ENCODE results near the gene NXPH4.

NXPH4 gene

DNA sequence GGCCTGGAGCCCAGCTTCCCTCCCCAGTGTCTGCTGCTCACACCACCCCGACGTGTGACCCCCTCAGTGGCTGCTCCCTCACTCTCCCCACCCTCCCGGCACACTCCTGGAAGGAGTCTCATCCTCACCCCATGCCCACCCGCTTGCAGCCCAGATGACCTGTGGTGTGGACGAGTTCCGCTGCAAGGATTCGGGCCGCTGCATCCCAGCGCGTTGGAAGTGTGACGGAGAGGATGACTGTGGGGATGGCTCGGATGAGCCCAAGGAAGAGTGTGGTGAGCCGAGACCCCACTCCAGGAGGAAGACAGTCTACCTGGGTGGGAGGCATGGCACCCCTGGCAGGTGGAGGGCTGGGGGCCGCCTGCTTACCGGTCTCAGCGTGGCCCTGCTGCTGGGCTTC lies 15.0 kb upstream of the NXPH4 start:
- in situ Hi-C loops (cut with MboI; ENCODE audit: low sequenced_read_pairs) = no loop called here

DNA sequence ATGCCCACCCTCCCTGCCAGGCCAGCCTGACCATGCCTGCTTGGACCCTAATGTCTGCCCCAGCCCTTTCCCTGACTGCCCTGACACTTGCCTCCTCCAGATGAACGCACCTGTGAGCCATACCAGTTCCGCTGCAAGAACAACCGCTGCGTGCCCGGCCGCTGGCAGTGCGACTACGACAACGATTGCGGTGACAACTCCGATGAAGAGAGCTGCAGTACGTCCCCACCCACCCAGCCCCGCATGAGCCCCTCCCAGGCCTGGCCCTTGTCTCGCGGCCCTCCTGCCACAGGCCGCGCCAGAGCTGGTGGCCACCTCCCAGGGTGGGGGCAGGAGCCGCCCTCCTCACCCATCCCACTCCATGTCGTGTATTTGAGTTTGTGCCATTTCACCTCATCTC lies 14.3 kb upstream of the NXPH4 start:
- in situ Hi-C loops (cut with MboI; ENCODE audit: low sequenced_read_pairs) = no loop called here

DNA sequence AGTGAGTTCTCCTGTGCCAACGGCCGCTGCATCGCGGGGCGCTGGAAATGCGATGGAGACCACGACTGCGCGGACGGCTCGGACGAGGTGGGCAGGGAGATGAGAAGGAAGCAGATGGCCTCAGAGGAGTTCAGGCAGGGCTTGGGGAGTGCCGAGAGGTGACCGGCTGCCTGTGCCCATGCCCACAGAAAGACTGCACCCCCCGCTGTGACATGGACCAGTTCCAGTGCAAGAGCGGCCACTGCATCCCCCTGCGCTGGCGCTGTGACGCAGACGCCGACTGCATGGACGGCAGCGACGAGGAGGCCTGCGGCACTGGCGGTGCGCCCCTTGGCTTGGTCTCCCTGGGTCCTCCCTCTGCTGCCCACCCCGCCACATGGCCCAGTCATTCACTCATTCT lies 13.4 kb upstream of the NXPH4 start:
- in situ Hi-C loops (cut with MboI; ENCODE audit: low sequenced_read_pairs) = no loop called here

DNA sequence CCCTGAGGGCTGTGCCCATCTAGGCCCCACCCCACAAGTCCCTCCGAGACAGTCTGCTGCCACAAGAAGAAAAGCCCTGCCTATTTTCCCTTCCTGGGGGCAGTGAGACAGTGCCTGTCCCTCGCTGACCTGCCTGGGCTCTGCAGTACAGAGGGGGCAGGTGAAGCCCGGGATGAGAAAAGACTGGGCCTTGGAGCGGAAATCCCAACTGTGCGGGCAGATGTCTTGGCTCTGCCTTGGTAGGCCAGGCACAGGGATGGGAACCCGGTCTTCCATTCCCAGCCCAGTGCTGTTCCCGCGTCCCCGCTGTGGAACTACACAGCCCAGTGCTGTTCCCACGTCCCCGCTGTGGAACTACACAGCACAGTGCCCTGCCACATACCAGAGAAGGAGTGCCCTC lies 12.8 kb upstream of the NXPH4 start:
- in situ Hi-C loops (cut with MboI; ENCODE audit: low sequenced_read_pairs) = no loop called here

DNA sequence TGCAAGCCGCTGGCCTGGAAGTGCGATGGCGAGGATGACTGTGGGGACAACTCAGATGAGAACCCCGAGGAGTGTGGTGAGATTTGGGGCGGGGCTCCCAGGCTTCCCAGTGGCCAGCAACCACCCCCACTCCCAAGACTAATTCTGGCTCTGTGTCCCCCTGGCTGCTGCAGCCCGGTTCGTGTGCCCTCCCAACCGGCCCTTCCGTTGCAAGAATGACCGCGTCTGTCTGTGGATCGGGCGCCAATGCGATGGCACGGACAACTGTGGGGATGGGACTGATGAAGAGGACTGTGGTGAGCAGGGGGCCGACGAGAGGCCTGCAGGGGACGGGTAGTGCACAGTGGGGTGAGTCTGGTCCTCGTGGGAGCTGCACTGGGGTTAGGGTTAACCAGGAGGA lies 12.1 kb upstream of the NXPH4 start:
- in situ Hi-C loops (cut with MboI; ENCODE audit: low sequenced_read_pairs) = no loop called here

DNA sequence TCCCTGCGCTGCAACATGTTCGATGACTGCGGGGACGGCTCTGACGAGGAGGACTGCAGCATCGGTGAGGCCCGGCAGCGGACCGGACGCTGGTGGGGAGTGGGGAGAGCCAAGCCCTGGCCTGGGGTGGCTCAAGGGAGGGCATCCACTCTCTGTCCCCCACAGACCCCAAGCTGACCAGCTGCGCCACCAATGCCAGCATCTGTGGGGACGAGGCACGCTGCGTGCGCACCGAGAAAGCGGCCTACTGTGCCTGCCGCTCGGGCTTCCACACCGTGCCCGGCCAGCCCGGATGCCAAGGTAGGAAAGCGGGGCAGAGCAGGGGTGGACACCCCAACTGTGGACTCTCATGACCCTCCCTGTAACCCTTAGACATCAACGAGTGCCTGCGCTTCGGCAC lies 11.4 kb upstream of the NXPH4 start:
- in situ Hi-C loops (cut with MboI; ENCODE audit: low sequenced_read_pairs) = no loop called here

DNA sequence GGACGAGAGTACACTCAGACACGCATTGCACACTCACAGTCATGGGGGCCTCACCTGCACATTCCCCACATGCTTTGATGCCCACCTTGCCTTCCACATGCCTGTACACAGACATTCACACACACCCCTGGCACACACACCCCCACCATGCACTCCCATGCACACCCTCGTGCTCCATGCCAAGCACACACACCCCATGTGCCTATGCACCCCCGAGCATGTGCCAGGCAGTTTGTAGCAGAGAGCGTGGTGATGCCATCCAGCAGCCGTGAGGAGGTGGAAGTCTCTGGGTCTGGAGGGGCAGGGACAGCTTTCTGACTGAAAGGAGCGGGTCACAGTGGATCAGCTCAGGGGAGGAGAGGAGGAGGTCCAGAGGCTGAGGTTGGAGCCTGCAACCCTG lies 10.7 kb upstream of the NXPH4 start:
- in situ Hi-C loops (cut with MboI; ENCODE audit: low sequenced_read_pairs) = no loop called here

DNA sequence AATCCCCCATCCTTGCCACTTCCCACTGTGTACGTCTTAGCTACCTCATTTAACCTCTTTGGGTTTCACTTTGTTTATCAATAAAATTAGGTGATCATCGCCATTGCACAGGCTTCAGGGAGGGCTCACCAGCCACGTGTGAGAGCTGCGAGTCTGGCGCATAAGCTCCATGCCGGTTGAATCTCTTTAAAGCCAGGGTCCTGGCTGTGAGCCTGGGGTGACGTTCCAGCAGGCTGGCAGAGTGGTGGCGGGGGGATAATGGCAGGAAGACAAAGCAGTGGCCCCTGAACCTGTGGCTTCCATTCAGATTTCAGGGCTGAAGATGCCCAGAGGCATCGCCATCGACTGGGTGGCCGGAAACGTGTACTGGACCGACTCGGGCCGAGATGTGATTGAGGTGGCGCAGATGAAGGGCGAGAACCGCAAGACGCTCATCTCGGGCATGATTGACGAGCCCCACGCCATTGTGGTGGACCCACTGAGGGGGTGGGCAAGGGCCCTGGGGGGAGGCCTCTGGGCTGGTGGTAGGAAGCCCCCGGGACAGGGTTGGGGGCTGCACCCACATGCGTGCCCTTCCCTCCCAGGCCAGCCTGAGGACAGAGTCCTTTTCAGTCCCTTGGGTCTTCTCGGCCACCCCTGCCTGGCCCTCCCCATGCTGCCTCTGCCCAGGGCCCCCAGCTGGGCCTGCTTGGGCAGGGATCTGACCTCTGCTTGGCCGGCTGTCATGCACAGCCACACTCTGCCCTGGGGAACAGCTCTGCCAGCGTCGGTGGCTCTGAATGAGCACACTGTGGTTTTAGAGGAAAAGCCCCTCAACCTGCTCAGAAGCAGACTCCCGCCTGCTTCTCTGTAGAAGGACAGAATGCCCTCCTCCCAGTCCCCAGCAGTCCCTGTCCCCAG lies 8.6 kb upstream of the NXPH4 start:
- in situ Hi-C loops (cut with MboI; ENCODE audit: low sequenced_read_pairs) = no loop called here

DNA sequence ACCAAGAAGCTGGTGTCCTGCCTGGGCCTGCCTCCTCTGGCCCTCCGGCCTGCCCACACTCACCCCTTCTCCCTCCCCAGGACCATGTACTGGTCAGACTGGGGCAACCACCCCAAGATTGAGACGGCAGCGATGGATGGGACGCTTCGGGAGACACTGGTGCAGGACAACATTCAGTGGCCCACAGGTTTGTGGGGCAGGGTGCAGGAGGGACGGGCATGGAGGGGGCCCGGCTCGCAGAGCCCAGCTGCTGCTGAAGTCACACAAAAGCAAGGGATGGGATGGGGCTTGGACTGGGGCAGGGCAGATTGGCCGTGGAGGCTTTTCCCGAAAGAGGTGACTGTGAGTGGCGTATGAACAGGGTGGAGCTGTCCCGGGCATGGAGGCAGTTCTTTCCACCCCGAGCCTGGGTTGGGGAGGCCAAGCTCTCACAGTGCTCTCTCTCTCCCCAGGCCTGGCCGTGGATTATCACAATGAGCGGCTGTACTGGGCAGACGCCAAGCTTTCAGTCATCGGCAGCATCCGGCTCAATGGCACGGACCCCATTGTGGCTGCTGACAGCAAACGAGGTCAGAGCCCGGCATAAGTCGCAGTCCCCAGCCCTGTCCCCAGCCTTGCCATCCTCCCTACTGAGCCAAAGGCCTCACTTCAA lies 7.8 kb upstream of the NXPH4 start:
- in situ Hi-C loops (cut with MboI; ENCODE audit: low sequenced_read_pairs) = no loop called here

DNA sequence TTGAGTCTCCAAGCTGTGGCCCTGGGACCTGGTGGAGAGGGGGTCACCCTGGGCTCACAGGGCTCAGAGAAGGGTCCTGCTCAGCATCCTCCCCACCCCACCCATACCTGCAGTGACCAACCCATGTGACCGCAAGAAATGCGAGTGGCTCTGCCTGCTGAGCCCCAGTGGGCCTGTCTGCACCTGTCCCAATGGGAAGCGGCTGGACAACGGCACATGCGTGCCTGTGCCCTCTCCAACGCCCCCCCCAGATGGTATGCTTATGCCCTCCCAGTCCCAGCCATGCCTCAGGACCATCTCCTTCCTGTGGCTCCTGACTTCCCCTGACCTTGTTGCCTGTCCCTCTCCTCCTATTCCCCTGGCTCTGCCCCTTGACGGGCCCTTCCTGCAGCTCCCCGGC lies 6.7 kb upstream of the NXPH4 start:
- in situ Hi-C loops (cut with MboI; ENCODE audit: low sequenced_read_pairs) = no loop called here

DNA sequence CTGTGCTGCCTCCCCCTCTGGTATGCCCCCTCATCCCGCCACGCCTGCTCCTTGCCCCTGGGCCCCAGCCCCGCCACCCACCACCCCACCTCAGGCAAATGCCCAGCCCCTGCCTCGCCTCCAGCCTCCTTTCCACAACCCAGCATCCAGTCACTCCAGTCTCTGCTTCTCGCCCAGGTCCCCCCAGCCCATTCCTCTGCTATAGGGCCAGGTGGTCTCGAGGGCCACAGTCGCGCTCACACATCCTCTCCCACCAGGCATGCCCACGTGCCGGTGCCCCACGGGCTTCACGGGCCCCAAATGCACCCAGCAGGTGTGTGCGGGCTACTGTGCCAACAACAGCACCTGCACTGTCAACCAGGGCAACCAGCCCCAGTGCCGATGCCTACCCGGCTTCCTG lies 6.1 kb upstream of the NXPH4 start:
- in situ Hi-C loops (cut with MboI; ENCODE audit: low sequenced_read_pairs) = no loop called here

DNA sequence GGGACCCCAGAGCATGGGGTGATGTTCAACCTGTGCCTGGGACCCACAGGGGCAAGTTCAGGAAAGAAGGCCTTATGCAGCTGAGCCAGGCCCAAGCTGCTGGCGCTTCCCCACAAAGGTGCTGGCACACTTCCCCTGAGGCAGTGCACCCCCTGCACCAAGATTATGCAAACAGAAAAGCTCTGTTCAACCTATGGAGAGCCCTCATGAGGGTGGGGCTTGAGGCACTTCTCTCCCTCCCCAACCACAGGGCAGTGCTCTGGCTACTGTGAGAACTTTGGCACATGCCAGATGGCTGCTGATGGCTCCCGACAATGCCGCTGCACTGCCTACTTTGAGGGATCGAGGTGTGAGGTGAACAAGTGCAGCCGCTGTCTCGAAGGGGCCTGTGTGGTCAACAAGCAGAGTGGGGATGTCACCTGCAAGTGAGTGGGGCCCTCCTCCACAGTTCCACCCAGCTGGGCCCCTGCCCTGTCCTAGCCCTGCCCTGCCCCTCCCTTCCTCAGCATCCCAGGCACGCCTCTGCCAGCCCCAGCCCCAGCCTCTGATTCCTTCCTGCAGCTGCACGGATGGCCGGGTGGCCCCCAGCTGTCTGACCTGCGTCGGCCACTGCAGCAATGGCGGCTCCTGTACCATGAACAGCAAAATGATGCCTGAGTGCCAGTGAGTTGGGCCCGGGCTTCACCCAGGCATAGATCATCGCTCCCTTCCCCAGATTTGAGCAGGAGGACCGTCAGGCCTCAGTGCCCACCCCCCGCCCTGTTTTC lies 5.5 kb upstream of the NXPH4 start:
- in situ Hi-C loops (cut with MboI; ENCODE audit: low sequenced_read_pairs) = no loop called here

DNA sequence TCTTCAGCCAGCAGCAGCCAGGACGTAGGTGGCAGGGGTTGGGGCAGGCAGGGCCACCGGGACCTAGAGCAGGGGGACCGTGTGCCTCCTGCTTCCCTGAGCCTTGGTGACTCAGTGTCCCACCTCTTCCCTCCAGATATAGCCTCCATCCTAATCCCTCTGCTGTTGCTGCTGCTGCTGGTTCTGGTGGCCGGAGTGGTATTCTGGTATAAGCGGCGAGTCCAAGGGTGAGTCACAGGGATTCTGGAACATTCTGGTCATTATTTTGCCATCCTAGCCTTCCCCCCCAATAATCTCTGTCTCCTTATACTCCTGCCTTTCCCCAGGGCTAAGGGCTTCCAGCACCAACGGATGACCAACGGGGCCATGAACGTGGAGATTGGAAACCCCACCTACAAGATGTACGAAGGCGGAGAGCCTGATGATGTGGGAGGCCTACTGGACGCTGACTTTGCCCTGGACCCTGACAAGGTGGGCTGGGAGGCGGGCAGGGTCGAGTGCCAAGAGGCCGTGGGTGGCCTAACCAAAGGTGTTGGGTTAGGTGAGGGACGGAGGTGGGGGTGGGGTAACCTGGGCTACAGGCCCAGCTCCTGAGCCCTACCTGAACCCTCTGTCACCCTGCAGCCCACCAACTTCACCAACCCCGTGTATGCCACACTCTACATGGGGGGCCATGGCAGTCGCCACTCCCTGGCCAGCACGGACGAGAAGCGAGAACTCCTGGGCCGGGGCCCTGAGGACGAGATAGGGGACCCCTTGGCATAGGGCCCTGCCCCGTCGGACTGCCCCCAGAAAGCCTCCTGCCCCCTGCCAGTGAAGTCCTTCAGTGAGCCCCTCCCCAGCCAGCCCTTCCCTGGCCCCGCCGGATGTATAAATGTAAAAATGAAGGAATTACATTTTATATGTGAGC lies 4.5 kb upstream of the NXPH4 start:
- in situ Hi-C loops (cut with MboI; ENCODE audit: low sequenced_read_pairs) = no loop called here

DNA sequence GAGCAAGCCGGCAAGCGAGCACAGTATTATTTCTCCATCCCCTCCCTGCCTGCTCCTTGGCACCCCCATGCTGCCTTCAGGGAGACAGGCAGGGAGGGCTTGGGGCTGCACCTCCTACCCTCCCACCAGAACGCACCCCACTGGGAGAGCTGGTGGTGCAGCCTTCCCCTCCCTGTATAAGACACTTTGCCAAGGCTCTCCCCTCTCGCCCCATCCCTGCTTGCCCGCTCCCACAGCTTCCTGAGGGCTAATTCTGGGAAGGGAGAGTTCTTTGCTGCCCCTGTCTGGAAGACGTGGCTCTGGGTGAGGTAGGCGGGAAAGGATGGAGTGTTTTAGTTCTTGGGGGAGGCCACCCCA lies 3.9 kb upstream of the NXPH4 start:
- in situ Hi-C loops (cut with MboI; ENCODE audit: low sequenced_read_pairs) = no loop called here

DNA sequence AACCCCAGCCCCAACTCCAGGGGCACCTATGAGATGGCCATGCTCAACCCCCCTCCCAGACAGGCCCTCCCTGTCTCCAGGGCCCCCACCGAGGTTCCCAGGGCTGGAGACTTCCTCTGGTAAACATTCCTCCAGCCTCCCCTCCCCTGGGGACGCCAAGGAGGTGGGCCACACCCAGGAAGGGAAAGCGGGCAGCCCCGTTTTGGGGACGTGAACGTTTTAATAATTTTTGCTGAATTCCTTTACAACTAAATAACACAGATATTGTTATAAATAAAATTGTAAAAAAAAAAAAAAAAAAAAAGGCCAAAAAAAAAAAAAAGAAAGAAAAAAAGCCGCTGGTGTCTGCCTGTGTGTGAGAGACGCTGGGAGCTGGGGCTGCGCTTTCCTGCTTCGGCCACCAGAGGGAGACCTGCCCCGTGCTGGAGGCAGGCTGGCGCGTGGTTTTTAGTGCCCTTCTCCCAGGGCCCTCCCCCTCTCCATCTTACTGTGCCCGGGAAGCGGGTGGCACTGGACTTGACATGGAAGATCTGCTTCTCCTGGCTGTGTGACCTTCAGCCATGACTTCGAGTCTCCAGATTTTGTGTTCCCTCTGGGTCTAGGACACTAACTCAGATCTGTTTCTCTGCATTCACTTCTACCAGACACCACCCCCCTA lies 3.4 kb upstream of the NXPH4 start:
- in situ Hi-C loops (cut with MboI; ENCODE audit: low sequenced_read_pairs) = no loop called here

DNA sequence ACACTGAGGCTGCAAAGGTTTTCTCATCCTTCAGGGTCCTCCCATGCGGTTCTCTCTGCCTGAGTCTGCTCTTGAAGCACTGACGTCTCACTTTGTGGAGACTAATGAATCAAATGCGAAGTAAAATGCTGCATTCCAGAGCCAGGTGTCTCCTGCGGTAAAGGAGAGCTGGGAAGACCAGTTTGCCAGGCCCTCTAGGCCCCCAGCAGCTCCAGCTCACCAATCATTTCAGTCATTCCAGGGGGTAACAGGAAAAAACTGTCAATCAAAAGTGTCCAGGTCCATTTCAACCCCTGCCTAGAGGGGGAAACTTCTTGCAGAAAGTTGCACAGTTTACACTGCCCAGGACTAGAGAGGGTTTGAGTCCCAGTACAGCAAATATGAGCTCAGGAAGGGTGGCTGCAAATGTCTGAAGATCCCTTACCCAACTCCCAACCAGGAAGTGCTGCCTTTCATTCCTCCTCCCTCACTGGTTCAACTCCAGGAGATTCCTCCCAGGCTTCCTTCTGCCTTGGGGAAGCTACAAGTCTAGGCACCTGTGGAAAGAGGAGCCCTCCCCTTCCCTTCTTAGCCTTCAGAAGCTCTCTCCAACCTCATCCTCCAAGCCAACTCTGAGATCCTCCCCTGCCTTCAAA lies 2.7 kb upstream of the NXPH4 start:
- in situ Hi-C loops (cut with MboI; ENCODE audit: low sequenced_read_pairs) = no loop called here

DNA sequence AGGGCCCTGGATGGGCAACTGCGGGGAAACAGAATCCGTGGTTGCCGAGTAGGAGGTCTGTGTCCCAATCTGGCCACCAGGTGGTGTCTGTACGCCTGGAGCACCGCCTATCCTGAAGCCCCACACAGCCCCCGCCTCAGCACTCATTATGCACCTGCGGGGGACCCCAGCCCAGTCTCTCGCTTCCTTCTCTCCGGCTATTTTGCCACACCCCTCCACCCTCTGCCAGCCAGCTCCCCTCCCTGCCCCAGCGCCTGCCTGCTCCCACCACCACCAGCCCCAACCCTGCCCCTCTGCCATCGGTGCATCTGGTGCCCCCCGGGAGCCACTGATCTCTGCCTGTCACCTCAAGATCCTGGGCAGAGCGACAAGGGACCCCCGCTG lies 2.2 kb upstream of the NXPH4 start:
- in situ Hi-C loops (cut with MboI; ENCODE audit: low sequenced_read_pairs) = no loop called here

DNA sequence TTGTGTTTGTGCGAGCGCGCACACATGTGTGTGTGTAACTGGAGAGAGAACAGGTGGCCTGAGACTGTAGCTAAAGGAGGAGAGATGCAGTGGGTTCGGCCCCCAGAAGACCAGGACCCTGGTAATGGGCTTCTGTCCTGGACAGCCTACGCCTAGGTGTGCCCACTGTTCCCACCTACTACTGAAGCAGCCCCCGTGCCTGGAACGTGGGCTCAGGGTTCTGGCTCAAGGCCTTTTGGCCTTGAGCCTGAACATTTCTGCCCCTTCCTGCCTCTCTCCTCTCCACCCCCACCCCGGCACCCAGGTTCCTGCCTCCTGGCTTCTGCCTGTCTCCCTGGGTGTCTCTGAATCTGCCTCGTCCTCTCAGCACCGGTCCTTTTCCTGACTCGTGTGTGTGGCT lies 1.5 kb upstream of the NXPH4 start:
- in situ Hi-C loops (cut with MboI; ENCODE audit: low sequenced_read_pairs) = no loop called here

DNA sequence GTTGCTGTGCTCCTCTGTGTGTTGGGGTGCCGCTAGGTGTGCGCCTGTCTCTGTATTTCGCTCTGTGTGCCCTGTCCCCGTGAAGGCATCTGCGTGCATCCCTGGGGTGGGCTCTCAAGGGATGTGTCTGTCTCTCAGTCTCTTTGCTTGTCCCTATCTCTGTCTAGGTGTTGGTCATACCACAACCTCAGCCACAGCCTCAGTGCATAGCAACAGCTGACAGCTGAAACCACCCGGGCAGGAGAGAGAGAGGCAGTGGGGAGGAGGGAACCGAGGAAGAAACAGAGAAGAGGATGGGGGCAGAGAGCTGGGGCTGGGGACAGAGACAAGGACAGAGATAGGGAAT lies 953 bp upstream of the NXPH4 start:
- in situ Hi-C loops (cut with MboI; ENCODE audit: low sequenced_read_pairs) = no loop called here

Data from hTERT RPE-1 (cell line).